ENCODE measurements around the gene SULT1C2. TPM values are rescaled to one million over a fixed set of nuclear protein-coding genes. Genes with fewer than 3 reads are reported as not detected.
"Not testable (repeated sequence)": the region's sequence is repeated elsewhere in the genome, so short reads cannot be mapped to it uniquely, and the experiment has no call there.

SULT1C2 gene
- total and polyA plus RNA-seq, 9 donors = 0.12 to 9.4 (median 0.98) TPM

DNA sequence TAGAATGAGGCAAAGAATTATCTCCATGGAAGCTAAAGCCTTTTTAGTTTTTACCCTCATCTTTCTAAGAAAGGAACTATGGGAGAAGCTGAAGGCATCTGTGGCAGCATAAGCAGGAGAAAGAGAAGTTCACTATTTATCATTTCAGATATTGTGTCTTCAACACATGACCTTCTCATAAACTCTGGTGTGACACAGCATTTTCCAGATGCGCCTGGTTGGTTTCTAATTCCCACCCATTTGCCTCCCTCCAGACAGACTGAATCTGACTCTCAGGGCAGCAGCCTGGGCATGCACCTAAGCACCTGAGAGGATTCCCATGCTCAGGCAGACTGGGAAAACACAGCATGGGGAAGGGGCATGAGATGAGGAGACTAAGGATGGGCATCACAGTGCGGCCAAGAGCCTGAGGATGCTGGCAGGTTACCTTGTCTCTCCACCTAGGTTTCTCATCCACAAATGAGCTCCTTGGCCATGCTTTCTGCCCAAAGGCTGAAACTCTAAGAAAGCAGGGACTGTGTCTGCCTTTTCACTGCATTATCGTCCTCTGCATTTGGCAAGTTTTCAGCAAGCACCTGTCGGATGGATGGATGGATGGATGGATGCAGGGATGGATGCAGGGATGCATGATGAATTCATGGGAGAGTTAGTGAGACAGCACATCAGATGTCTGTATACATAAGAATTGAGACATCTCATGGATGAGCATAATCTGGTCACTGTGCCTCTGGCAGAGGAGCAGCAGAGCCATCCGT lies 60.3 kb downstream of the SULT1C2 start:
- no peaks in the 10 kb centered on the region for H3K27me3 ChIP-seq (ENCODE audit: control insufficient read depth, insufficient read depth, low read length)
- no peaks in the 10 kb centered on the region for H3K9me3 ChIP-seq (replicated peaks; ENCODE audit: control insufficient read depth, low read depth, low read length)
- 77% methylated on average over 3 of the region's 5 CpGs for WGBS (ENCODE audit: insufficient coverage)
- no peak for DNase-seq
- H3K27ac ChIP-seq (ENCODE audit: low read length) = no peak overlapping the region
- no peaks in the 10 kb centered on the region for H3K36me3 ChIP-seq (ENCODE audit: control insufficient read depth, insufficient read depth, low read length)
- no peaks in the 10 kb centered on the region for H3K4me1 ChIP-seq (ENCODE audit: control insufficient read depth, insufficient read depth, low read length)
- H3K4me3 ChIP-seq (ENCODE audit: low read length) = no peak overlapping the region

DNA sequence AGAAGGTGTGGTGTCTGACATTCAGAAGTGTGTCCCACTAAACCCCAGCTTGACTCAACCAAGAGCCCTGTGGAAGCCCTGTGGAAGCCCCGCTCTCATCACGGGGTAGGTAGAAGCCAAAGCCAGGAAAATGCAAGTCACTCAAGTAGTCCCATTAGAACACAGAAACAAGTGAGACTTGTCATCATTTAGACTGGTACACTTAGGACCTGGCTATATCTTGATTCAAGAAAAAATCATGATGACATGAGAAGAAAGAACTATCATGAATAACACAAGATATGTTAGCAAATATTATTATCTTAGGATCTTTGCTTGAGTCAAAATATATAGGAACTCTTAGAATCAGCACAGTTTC lies 60.9 kb downstream of the SULT1C2 start:
- no peaks in the 10 kb centered on the region for H3K36me3 ChIP-seq (ENCODE audit: control insufficient read depth, insufficient read depth, low read length)
- H3K4me3 ChIP-seq (ENCODE audit: low read length) = no peak overlapping the region
- H3K27ac ChIP-seq (ENCODE audit: low read length) = no peak overlapping the region
- H3K9me3 ChIP-seq (replicated peaks; ENCODE audit: control insufficient read depth, low read depth, low read length) = no peaks in the 10 kb centered on the region
- no peaks in the 10 kb centered on the region for H3K4me1 ChIP-seq (ENCODE audit: control insufficient read depth, insufficient read depth, low read length)
- DNase-seq = no peak
- no peaks in the 10 kb centered on the region for H3K27me3 ChIP-seq (ENCODE audit: control insufficient read depth, insufficient read depth, low read length)
- WGBS (ENCODE audit: insufficient coverage) = 86% methylated on average over 2 of the region's 2 CpGs

DNA sequence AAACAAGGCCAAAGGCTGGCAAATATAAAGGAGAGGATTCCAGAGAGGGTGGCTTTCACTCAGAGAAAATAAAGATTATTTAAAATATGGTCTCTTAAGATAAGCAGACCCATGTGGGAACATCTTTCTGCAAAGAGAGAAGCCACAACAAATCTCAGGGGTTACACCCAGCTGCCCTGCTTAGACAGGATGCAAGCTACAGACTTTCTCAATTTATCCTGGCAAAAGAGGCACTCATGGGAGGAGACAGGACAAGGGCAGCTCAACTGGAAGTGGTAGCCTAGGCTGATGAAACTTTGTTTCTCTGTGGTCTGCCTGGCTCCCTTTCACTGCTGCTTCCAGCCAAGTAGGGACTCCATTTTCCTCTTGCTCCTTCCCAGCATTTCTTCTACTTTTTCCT lies 63.2 kb downstream of the SULT1C2 start:
- H3K27me3 ChIP-seq (ENCODE audit: control insufficient read depth, insufficient read depth, low read length) = no peaks in the 10 kb centered on the region
- no peaks in the 10 kb centered on the region for H3K36me3 ChIP-seq (ENCODE audit: control insufficient read depth, insufficient read depth, low read length)
- H3K27ac ChIP-seq (ENCODE audit: low read length) = no peak overlapping the region
- H3K4me1 ChIP-seq (ENCODE audit: control insufficient read depth, insufficient read depth, low read length) = no peaks in the 10 kb centered on the region
- no peak for DNase-seq
- no peak overlapping the region for H3K4me3 ChIP-seq (ENCODE audit: low read length)
- H3K9me3 ChIP-seq (replicated peaks; ENCODE audit: control insufficient read depth, low read depth, low read length) = no peaks in the 10 kb centered on the region

DNA sequence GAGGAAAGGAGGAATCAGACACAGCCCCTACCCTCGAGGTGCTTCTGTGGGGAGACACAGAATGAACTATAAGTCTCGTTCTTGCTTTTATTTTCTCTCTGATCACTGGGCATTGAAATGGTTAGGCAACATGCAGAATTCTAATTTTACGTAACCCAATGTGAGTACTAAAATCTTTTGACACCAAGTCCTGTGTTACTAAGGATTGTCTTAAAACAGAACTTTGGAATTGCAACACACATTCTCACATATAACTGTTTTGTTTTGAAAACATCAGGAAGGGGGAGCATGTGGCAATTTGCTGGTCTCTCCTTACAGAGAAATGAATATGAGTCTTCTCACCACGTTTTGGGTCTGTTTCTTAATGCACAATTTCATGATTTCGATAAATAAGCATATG lies 65.4 kb downstream of the SULT1C2 start:
- no peak for DNase-seq
- Histone ChIP-seq H3K9me3 (replicated peaks; ENCODE audit: control insufficient read depth, low read depth, low read length) (no peaks in the 10 kb centered on the region), H3K4me3 (ENCODE audit: low read length) (no peak overlapping the region), H3K36me3 (ENCODE audit: control insufficient read depth, insufficient read depth, low read length) (no peaks in the 10 kb centered on the region), H3K27ac (ENCODE audit: low read length) (no peak overlapping the region), H3K4me1 (ENCODE audit: control insufficient read depth, insufficient read depth, low read length) (no peaks in the 10 kb centered on the region), H3K27me3 (ENCODE audit: control insufficient read depth, insufficient read depth, low read length) (no peaks in the 10 kb centered on the region)
- WGBS (ENCODE audit: insufficient coverage) = no CpG with 5 or more reads among the region's 5 CpGs

DNA sequence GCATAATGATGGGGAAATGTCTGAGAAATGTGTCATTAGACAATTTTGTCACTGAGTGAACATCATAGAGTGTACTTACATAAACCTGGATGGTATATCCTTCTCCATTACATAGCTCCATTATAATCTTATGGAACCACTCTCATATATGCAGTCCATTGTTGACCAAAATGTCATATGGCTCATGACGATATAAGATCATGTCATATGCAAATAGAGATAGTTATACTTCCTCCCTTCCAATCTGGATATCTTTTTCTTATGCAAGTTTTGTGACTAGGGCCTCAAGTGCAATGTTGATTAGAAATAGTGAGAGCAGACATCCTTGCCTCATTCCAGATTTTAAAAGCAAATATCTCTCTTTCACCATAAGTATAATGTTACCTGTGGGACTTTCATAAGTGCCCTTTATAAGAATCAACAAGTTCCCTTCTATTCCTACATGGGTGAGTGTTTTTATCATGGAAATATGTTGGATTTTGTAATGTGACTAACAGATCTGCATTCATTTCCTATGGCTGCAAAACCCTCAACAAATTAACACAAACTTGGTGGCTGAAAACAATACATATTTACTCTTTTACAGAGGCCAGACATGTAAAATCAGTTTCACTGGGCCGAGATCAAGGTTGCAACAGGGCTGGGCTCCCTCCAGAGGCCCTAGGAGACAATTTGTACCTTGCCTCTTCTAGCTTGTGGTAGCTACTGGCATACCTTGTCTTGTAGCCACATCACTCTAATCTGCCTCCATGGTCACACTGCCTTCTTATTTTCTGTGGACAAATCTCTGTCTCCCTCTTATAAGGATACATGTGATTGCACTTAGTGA lies 67.4 kb downstream of the SULT1C2 start:
- Histone ChIP-seq H3K27ac (ENCODE audit: low read length) (no peak overlapping the region), H3K4me1 (ENCODE audit: control insufficient read depth, insufficient read depth, low read length) (no peaks in the 10 kb centered on the region), H3K36me3 (ENCODE audit: control insufficient read depth, insufficient read depth, low read length) (no peaks in the 10 kb centered on the region), H3K4me3 (ENCODE audit: low read length) (no peak overlapping the region), H3K9me3 (replicated peaks; ENCODE audit: control insufficient read depth, low read depth, low read length) (no peaks in the 10 kb centered on the region), H3K27me3 (ENCODE audit: control insufficient read depth, insufficient read depth, low read length) (no peaks in the 10 kb centered on the region)
- 75% methylated on average over 1 of the region's 2 CpGs for WGBS (ENCODE audit: insufficient coverage)
- no peak for DNase-seq

DNA sequence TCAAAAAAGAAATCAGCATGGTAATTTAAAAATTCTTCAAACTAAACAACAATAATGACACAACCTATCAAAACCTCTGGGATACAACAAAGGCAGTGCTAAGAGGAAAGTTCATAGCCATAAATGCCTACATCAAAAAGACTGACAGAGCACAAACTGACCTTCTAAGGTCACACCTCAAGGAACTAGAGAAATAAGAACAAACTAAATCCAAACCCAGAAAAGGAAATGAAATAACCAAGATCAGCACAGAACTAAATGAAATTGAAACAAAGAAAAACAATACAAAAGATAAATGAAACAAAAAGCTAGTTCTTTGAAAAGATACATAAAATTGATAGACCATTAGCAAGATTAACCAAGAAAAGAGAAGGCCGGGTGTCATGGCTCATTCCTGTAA lies 70.6 kb downstream of the SULT1C2 start:
- H3K27me3 ChIP-seq (ENCODE audit: control insufficient read depth, insufficient read depth, low read length); H3K4me1 ChIP-seq (ENCODE audit: control insufficient read depth, insufficient read depth, low read length); H3K27ac ChIP-seq (ENCODE audit: low read length); DNase-seq; H3K4me3 ChIP-seq (ENCODE audit: low read length); H3K9me3 ChIP-seq (replicated peaks; ENCODE audit: control insufficient read depth, low read depth, low read length); H3K36me3 ChIP-seq (ENCODE audit: control insufficient read depth, insufficient read depth, low read length): not testable (repeated sequence)
- no CpG with 5 or more reads among the region's 1 CpG for WGBS (ENCODE audit: insufficient coverage)

Other genes with a start within 250 kb of the SULT1C2 start
- not detected for gene SULT1C3, start 48.9 kb upstream of the SULT1C2 start, total RNA-seq
- not detected for gene SULT1C3, start 48.9 kb upstream of the SULT1C2 start, polyA plus RNA-seq (ENCODE audit: insufficient read depth in 1 of 8, insufficient read length in 8 of 8, low replicate concordance in 1 of 8)
- gene SULT1C4, start 89.1 kb downstream of the SULT1C2 start, total RNA-seq = 13.3 TPM
- 10 to 100 TPM; 15.9 to 23.4 (median 17.7) TPM for gene SULT1C4, start 89.1 kb downstream of the SULT1C2 start, polyA plus RNA-seq (ENCODE audit: insufficient read depth in 1 of 8, insufficient read length in 8 of 8, low replicate concordance in 1 of 8)
- 18.3 TPM for gene GCC2, start 160.3 kb downstream of the SULT1C2 start, total RNA-seq
- 10 to 100 TPM; 14.9 to 26.2 (median 18.1) TPM for gene GCC2, start 160.3 kb downstream of the SULT1C2 start, polyA plus RNA-seq (ENCODE audit: insufficient read depth in 1 of 8, insufficient read length in 8 of 8, low replicate concordance in 1 of 8)
- gene LIMS1, start 245.6 kb downstream of the SULT1C2 start, total RNA-seq = 37.2 TPM
- gene LIMS1, start 245.6 kb downstream of the SULT1C2 start, polyA plus RNA-seq (ENCODE audit: insufficient read depth in 1 of 8, insufficient read length in 8 of 8, low replicate concordance in 1 of 8) = 10 to 100 TPM; 32.6 to 56.4 (median 45.3) TPM

Measured in muscle of leg (tissue), 11 donors.